Superior temporal gyrus (tissue), 1 donor: ENCODE results near the gene AFF1.

Experiments
- DNase-seq: peaks from one replicate; pipeline ENCODE4 v3.0.0-alpha.2; 2016; ENCODE audit errors: extremely low spot score

Gene AFF1

DNA sequence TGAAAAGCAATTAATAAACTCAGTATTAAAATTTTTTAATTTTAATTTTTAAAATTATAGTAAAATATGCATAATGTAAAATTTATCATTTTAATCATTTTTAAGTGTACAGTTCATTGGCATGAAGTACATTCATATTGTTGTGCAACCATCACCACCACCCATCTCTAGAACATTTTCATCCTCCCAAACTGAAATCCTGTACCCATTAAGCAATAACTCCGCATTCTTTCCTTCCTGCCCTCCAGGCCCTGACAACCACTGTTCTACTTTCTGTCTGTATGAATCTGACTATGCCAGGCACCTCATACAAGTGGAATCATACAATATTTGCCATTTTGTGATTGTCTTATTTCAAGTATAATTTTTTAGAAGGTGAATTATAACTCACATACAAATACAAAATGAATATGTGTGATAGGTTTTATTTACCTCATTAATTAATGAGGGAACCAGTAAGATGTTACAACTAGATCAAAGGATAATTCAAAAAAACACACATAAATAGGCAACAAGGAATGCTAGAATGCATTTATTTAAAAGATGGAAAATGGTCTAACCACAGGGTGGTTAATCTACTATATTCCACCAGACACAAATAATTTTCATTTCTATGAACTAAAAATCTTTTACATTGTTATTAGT is 13.1 kb upstream of the AFF1 start:
- DNase-seq = no peak

GRCh38 chr4:86924811-86925210 is 10.0 kb upstream of the AFF1 start:
- no peak for DNase-seq

DNA sequence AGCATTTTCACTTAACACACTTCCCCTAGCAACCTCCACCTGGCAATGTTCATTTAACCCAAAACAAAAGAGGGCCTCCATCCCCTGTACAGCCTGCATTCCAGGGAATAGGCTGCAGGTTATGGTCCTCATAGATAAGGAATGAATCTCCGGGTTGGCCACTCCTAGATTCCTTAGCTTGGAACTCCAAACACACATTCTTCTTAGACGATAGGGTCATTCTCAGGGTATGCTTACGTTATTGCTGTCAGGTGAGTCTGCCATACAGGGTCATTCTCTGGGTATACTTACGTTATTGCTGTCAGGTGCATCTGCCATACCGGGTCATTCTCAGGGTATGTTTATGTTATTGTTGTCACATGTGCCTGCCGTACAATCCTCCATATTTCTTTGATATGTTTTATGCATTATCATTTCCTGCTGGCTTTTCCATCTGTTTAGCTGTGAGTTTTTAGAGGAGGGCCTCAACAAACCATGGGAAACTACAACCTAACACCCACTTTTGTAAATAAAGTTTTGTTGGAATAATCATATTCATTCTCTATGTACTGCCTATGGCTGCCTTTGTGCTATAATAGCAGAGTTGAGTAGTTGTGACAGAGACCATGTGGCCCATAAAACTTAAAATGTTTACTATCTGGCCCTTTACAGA is 8.2 kb upstream of the AFF1 start:
- no peak for DNase-seq

DNA sequence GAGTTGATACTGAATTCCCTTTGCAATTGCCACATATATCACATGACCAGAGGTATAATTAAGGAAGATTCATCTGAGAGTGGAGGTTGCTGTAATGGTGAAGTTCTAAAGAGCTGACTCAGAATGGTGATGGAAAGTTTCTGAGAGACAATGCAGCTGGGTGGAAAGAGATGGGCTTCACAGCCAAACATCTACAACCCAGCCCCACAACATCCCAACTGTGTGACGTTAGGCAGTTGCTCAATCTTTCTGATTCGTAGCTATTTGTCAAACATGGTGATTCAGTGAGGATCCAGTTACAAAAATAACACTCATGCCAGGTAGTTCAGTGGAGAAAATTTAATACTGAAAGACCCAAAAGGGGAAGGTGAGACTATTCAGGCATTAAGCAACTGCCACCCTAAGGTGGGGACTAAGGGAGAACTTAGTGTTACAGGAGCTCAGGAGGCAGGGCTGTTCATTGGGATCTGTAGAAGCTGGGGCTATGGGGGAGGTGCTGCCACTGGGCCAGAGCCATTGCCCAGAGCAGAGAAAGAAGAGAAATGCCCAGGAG is 6.9 kb upstream of the AFF1 start:
- DNase-seq = no peak

GRCh38 chr4:86928400-86929255 is 6.2 kb upstream of the AFF1 start:
- no peak for DNase-seq

- peak; percentile 71 for DNase-seq
Measured at GRCh38 chr4:86934147-86934770, 552 bp upstream of the AFF1 start.

GRCh38 chr4:86935566-86935852 is 698 bp downstream of the AFF1 start:
- DNase-seq = no peak

GRCh38 chr4:86935853-86936733 is 1.3 kb downstream of the AFF1 start:
- no peak for DNase-seq

DNA sequence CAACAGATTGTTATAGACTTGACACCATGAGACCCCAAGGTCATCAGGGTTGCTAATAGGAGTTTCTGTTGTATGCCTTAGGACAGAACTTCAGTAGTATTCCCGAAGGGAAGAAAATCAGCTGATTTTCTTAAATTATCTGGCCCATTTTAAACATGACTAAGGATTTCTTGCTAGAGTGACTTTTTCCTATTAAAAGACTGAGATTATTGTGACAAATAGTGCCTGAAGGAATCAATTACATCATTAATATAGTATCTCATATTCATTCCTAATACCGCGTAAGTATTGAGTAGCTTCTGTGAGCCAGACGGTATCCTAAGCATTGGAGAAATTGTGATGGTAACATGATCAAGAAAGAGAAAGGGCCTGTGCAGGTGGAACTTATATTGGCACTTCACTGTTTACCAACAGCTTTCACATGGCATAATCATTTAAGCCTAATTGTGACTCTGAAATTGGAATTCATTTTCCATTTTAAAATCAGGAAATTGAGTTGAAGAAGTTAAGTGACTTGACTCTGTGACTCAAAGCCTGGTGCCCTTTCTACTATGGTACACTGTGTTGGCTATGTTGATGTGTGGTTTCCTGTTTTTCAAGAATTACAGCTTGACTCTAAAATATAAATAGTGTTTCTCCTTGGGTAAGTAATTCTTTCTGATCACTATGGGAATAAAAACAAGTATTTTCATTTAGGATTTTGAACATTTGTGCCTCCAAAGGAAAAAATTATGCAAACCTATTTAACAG is 4.1 kb downstream of the AFF1 start:
- no peak for DNase-seq

DNA sequence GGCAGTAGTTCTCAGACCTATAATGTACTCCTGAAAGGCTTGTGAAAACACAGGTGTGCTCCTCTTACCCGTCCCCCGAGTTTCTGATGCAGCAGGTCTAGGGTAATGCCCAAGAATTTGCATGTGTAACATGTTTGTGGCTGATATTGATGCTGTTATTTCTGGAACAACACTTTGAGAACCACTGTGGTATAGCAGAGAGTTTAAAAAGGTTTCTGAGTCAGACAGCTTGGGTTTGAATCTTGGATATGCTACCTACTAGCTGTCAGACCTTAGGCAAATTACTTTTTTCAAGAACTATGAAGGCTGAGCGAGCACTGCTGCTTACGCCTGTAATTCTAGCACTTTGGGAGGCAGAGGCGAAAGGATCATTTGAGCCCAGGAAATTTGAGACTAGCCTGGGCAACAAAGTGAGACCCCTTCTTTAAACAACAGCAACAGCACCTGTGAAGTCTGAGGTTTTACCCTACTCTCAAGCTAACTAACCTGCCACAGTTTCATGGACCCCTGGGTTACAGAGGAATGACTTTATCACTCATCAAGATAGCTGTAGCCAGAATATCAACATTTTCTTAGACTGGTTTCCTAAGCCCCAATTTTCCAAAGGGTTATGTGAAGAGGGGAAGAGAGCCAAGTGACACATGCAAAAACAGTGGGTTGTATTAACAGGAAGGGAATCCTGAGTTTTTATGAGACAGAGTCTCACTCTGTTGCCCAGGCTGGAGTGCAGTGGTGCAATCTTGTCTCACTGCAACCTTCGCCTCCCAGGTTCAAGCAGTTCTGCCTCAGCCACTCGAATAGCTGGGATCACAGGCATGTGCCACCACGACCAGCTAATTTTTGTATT is 5.1 kb downstream of the AFF1 start:
- no peak for DNase-seq

DNA sequence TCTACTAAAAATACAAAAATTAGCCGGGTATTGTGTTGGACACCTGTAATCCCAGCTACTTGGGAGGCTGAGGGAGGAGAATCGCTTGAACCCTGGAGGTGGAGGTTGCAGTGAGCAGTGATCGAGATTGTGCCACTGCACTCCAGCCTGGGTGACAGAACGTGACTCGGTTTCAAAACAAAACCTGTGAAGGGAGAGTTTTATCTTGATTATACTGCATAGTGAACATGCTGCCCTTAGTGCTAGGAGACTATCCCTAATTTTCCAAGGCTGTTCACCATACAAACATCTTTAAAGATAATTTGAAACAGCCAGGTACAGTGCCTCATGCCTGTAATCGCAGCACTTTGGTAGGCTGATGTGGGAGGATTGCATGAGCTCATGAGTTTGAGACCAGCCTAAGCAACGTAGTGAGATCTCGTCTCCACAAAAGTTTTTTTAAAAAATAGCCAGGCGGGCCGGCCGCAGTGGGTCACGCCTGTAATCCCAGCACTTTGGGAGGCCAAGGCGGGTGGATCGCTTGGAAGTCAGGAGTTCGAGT is 6.2 kb downstream of the AFF1 start:
- no peak for DNase-seq

DNA sequence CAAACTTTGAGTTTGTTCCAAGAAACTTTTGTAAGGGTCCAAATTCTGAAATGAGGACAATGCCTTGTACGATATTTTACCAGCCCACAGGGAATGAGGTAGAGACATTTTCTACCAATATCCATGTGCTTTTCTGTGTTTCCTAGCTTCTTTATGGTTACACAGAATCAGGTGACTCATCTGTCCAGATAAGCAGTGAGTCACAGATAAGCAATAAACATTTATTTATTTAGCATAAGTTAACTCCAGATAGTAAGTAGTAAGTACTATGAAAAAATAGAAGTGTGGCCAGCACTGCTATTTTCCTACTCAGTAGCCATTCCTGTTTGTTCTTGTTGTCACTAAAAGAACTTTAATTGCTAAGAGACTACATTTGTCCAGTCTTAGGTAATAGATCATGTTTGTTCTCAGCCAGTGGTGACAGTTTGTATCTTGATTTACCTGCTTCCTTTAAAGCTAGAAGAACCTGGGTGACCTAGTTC is 7.4 kb downstream of the AFF1 start:
- DNase-seq = no peak

GRCh38 chr4:86944964-86945781 is 10.4 kb downstream of the AFF1 start:
- no peak for DNase-seq

GRCh38 chr4:86946868-86947500 is 12.2 kb downstream of the AFF1 start:
- DNase-seq = no peak

GRCh38 chr4:86947501-86948120 is 12.8 kb downstream of the AFF1 start:
- no peak for DNase-seq

DNA sequence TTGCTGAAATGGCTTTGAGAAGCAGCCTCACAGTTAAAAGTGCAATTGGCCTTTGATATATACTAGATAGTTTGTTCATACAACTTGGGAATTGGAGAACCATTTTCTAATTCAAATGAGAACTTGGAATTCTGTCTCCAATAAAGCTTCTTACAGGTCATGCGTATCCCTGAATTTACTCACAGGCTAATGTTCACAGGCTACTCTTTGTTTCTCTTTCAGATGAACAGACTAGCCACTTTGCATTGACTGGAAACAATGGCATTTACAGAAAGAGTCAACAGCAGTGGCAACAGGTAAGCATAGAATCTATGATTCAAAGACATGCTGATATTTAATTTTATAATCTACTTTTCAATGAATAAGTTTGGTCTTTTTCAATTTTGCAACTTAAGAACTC is 13.5 kb downstream of the AFF1 start:
- DNase-seq = no peak

DNA sequence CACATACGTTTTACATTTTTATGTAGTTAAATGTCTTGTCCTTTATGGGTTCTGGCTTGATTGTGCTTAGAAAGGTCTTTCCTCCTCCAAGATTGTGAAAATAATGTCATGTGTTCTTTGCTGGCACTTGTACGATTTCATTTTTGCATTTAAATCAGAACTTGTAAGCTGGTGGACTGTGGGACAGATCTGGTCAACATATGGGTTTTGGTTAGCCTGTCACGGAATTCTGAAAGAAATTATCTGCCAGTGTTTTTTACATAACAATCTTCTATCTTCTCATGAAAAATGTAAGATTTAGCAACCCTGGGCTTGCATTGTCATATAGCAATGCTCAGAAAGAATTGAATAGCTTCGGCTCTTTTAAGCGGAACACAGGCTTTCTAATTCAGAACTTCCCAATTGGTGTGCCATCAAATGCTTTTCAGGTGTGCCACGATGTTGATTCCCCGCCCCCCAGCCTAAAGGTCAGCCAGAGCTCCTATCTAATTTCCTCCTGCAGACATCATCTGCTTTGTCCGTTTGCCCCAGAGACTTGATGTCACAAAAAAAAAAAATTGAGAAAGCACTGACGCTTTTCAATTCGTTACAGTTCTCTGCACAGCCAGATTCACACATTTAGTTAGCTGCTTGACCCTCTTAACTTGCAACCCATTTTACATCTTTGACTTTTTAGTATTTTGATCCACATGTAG is 16.2 kb downstream of the AFF1 start:
- DNase-seq = no peak
